Nephron (organoid): ENCODE measurements around the gene MSI2.

Source experiments
- H3K27ac Mint-ChIP-seq, 3 experiments: 2 replicates each; pipeline ENCODE4 v1.8.0; 2020; ENCODE audit warnings: mixed read lengths in 3 of 3, mild to moderate bottlenecking in 2 of 3, moderate library complexity in 1 of 3
- H3K27me3 Mint-ChIP-seq: 2 replicates; pipeline ENCODE4 v1.8.0; 2021; ENCODE audit warnings: low read depth, mild to moderate bottlenecking, moderate library complexity, mixed read lengths
- H3K36me3 Mint-ChIP-seq: 2 replicates; pipeline ENCODE4 v1.8.0; 2020; ENCODE audit warnings: low read depth, mixed read lengths
- H3K4me1 Mint-ChIP-seq: 2 replicates; pipeline ENCODE4 v1.8.0; 2020; ENCODE audit warnings: mixed read lengths
- H3K4me3 Mint-ChIP-seq, 3 experiments: 2 replicates each; pipeline ENCODE4 v1.8.0; 2020; ENCODE audit warnings: mild to moderate bottlenecking in 3 of 3, mixed read lengths in 3 of 3, moderate library complexity in 2 of 3
- H3K9me3 Mint-ChIP-seq: 2 replicates; pipeline ENCODE4 v1.8.0; 2020; ENCODE audit warnings: mixed read lengths
- CTCF ChIP-seq, 3 experiments: fragments of 200-600 bp; sonication (generic); IDR thresholded peaks; one replicate each; pipeline ENCODE4 v1.5.0; 2021; ENCODE audit warnings: antibody characterized with exemption in 3 of 3; ENCODE audit not compliant: unreplicated experiment in 3 of 3

Gene MSI2

GRCh38 chr17:57559226-57559625 lies 302.9 kb downstream of the MSI2 start:
- Mint-ChIP-seq H3K9me3 (no peaks in the 10 kb centered on the region), H3K4me1 (peaks cover 69% of the 10 kb centered on the region), H3K36me3 (peaks cover 6% of the 10 kb centered on the region), H3K4me3 (no peak overlapping the region), H3K27me3 (peaks cover 62% of the 10 kb centered on the region), H3K27ac (peak overlapping the region; percentile 78 to 93 (median 85))
- no peak for TF ChIP-seq CTCF (IDR thresholded peaks at IDR 0.05; ENCODE audit: unreplicated experiment in 3 of 3)

- Mint-ChIP-seq H3K27ac (peak overlapping the region in 2 of 3 experiments; percentile 31 to 93), H3K36me3 (peaks cover 6% of the 10 kb centered on the region), H3K4me3 (no peak overlapping the region), H3K27me3 (peaks cover 62% of the 10 kb centered on the region), H3K4me1 (peaks cover 64% of the 10 kb centered on the region), H3K9me3 (no peaks in the 10 kb centered on the region)
- no peak for TF ChIP-seq CTCF (IDR thresholded peaks at IDR 0.05; ENCODE audit: unreplicated experiment in 3 of 3)
Observed at GRCh38 chr17:57559634-57560318, 303.5 kb downstream of the MSI2 start.

- Mint-ChIP-seq H3K27ac (peak overlapping the region in 2 of 3 experiments; percentile 31 to 61), H3K36me3 (peaks cover 8% of the 10 kb centered on the region), H3K27me3 (peaks cover 62% of the 10 kb centered on the region)
Observed at GRCh38 chr17:57560319-57560705, 304.0 kb downstream of the MSI2 start.

GRCh38 chr17:57561072-57561861 lies 304.9 kb downstream of the MSI2 start:
- no peak for TF ChIP-seq CTCF (IDR thresholded peaks at IDR 0.05; ENCODE audit: unreplicated experiment in 3 of 3)
- H3K4me3 Mint-ChIP-seq: peak overlapping the region in 1 of 3 experiments; percentile 28
- H3K4me1 Mint-ChIP-seq: peaks cover 53% of the 10 kb centered on the region
- H3K27me3 Mint-ChIP-seq: peaks cover 59% of the 10 kb centered on the region
- H3K36me3 Mint-ChIP-seq: peaks cover 11% of the 10 kb centered on the region
- peak overlapping the region in 2 of 3 experiments; percentile 15 to 82 for H3K27ac Mint-ChIP-seq
- H3K9me3 Mint-ChIP-seq: no peaks in the 10 kb centered on the region

More at GRCh38 chr17:57560319-57560705, 304.0 kb downstream of the MSI2 start:
- no peak for TF ChIP-seq CTCF (IDR thresholded peaks at IDR 0.05; ENCODE audit: unreplicated experiment in 3 of 3)
- Mint-ChIP-seq H3K9me3 (no peaks in the 10 kb centered on the region), H3K4me3 (no peak overlapping the region), H3K4me1 (peaks cover 60% of the 10 kb centered on the region)

- TF ChIP-seq CTCF (IDR thresholded peaks at IDR 0.05; ENCODE audit: unreplicated experiment in 3 of 3): no peak
- H3K36me3 Mint-ChIP-seq: peaks cover 11% of the 10 kb centered on the region
- peak overlapping the region in 2 of 3 experiments; percentile 27 to 47 for H3K27ac Mint-ChIP-seq
- no peaks in the 10 kb centered on the region for H3K9me3 Mint-ChIP-seq
- no peak overlapping the region for H3K4me3 Mint-ChIP-seq
- H3K27me3 Mint-ChIP-seq: peaks cover 59% of the 10 kb centered on the region
- H3K4me1 Mint-ChIP-seq: peaks cover 44% of the 10 kb centered on the region
Observed at GRCh38 chr17:57562184-57562698, 305.9 kb downstream of the MSI2 start.
